Activated CD8-positive, alpha-beta T cell treated with anti-CD3 and anti-CD28 coated beads for 36 hours (primary cell): Measurements from ENCODE around the gene UMAD1. TPM values are rescaled to one million over a fixed set of nuclear protein-coding genes. Genes with fewer than 3 reads are reported as not detected.

Experiments
- ATAC-seq: fragments of 200-7000 bp; cut with Tn5 transposase; one replicate; pipeline ENCODE4 v1.10.0; 2021; ENCODE audit warnings: mild to moderate bottlenecking, moderate library complexity
- CTCF ChIA-PET: fragments of 350-600 bp; sonication (Branson Sonifier 250); formaldehyde crosslinking; loops from one replicate; lab custom pipeline; 2021; ENCODE audit warnings: antibody characterized with exemption; lab: Charles Lee
- POLR2A ChIA-PET: fragments of 350-600 bp; sonication (Branson Sonifier 250); formaldehyde crosslinking; loops from one replicate; lab custom pipeline; 2021; ENCODE audit warnings: antibody characterized with exemption; lab: Charles Lee
- DNase-seq: peaks from one replicate; pipeline ENCODE4 v3.0.0-alpha.2; 2020
- H3K27ac Mint-ChIP-seq: one replicate; pipeline ENCODE4 v1.8.0; 2021; ENCODE audit warnings: mild to moderate bottlenecking, mixed read lengths
- H3K27me3 Mint-ChIP-seq: one replicate; pipeline ENCODE4 v1.8.0; 2021; ENCODE audit warnings: mixed read lengths
- H3K36me3 Mint-ChIP-seq: one replicate; pipeline ENCODE4 v1.8.0; 2021; ENCODE audit warnings: low read depth, mixed read lengths
- H3K4me1 Mint-ChIP-seq: one replicate; pipeline ENCODE4 v1.8.0; 2021; ENCODE audit warnings: low read depth, mixed read lengths
- H3K4me3 Mint-ChIP-seq: one replicate; pipeline ENCODE4 v1.8.0; 2021; ENCODE audit warnings: mild to moderate bottlenecking, moderate library complexity, mixed read lengths
- H3K9me3 Mint-ChIP-seq: one replicate; pipeline ENCODE4 v1.8.0; 2021; ENCODE audit warnings: mixed read lengths
- intact Hi-C: fragments of 100-400 bp; cut with micrococcal nuclease; formaldehyde crosslinking; loops from one replicate; pipeline ENCODE4 v1.10.0; 2022
- total RNA-seq, 2 experiments: library from RNA; stranded (reverse); gene quantifications; one replicate each; pipeline ENCODE4 v1.2.3, GENCODE V29; 2021
- TF ChIP-seq, protein P1 (sequence below): fragments of 200-600 bp; IDR thresholded peaks from one replicate; pipeline ENCODE4 v1.8.0; 2022; ENCODE audit warnings: antibody characterized with exemption, mild to moderate bottlenecking

The UMAD1 gene
- total RNA-seq, 2 experiments from 2014 or later = 10.1 to 11.1 TPM

DNA sequence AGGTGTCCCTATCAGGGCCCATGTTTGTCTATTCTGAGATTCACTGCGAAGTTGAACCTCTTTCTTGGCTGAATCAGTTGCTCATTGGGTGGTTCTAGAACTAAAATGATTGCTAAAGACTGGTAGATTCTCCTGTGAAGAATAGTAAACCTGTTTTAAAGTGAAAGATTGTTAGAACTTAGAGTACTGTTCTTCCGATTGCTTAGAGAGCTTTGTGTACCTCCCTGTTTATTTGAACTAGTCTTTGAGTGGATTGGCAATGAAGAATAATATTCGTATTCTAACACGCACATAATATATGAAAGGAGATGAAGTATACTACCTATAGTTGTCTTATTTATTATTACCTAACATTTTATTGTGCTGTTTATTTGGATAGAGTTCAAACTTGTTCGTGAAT, 202.7 kb downstream of the UMAD1 start:
- Mint-ChIP-seq H3K9me3 (no peaks in the 10 kb centered on the region), H3K27ac (no peak overlapping the region), H3K4me3 (no peak overlapping the region), H3K4me1 (peaks cover 7% of the 10 kb centered on the region), H3K36me3 (no peaks in the 10 kb centered on the region), H3K27me3 (no peaks in the 10 kb centered on the region)
- POLR2A ChIA-PET = no interaction called here
- intact Hi-C loops = no loop called here
- CTCF ChIA-PET = no interaction called here
- ATAC-seq = no peak
- TF ChIP-seq, protein P1, sequence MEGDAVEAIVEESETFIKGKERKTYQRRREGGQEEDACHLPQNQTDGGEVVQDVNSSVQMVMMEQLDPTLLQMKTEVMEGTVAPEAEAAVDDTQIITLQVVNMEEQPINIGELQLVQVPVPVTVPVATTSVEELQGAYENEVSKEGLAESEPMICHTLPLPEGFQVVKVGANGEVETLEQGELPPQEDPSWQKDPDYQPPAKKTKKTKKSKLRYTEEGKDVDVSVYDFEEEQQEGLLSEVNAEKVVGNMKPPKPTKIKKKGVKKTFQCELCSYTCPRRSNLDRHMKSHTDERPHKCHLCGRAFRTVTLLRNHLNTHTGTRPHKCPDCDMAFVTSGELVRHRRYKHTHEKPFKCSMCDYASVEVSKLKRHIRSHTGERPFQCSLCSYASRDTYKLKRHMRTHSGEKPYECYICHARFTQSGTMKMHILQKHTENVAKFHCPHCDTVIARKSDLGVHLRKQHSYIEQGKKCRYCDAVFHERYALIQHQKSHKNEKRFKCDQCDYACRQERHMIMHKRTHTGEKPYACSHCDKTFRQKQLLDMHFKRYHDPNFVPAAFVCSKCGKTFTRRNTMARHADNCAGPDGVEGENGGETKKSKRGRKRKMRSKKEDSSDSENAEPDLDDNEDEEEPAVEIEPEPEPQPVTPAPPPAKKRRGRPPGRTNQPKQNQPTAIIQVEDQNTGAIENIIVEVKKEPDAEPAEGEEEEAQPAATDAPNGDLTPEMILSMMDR = no peak
- no peak for DNase-seq

DNA sequence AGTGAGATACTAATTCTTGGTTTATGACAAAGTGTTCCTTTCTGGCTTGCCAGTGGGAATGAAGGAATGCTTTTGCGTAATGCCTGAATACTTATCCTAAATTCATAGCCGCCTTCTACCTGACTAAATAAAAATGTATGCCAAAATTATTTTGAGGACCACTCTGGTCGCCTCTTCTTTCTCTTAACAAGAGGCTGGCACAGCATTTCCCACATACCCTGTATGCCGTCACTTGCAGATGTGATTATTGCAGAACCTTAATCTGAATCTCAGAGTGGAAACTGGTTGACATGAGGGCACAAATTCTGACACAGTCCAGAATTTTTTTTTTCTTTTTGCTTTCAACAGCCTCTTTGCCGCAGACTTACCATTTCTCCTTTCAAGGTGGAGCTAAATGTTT, 203.4 kb downstream of the UMAD1 start:
- ATAC-seq (no peak), DNase-seq (no peak)
- intact Hi-C loops = no loop called here
- TF ChIP-seq, protein P1 = no peak
- POLR2A ChIA-PET = no interaction called here
- CTCF ChIA-PET = no interaction called here
- H3K27ac Mint-ChIP-seq = no peak overlapping the region
- no peak overlapping the region for H3K4me3 Mint-ChIP-seq
- H3K36me3 Mint-ChIP-seq = peaks cover 2% of the 10 kb centered on the region
- no peaks in the 10 kb centered on the region for H3K27me3 Mint-ChIP-seq
- peaks cover 2% of the 10 kb centered on the region for H3K9me3 Mint-ChIP-seq
- peaks cover 12% of the 10 kb centered on the region for H3K4me1 Mint-ChIP-seq

DNA sequence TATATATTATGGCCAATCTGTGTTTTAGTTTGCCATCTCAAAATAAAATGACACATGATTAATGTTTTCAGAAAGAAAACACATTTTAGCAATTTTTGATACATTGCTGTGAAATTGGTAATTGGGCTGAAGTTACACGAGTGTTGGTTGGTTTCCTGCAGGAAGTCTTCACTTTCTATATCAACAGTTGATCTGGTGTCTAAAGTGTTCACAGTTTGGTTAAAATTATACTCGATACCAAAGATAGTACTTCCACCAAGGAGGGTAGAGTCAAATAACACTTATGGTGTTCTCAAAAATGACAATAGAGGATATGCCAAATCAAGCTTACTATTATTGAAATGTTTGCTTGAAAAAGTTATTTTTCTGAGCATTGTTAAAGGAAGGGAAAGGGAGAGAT, 207.7 kb downstream of the UMAD1 start:
- H3K27me3 Mint-ChIP-seq = no peaks in the 10 kb centered on the region
- ChIA-PET CTCF (interaction anchor here (1.3 kb wide), 1 partner anchor 16 kb away, joined by 4 read pairs; no protein-coding TSS in a partner anchor), POLR2A (no interaction called here)
- H3K9me3 Mint-ChIP-seq = peaks cover 2% of the 10 kb centered on the region
- TF ChIP-seq, protein P1 = no peak
- peaks cover 29% of the 10 kb centered on the region for H3K4me1 Mint-ChIP-seq
- intact Hi-C loops = no loop called here
- peaks cover 17% of the 10 kb centered on the region for H3K36me3 Mint-ChIP-seq
- peak overlapping the region; percentile 61 for H3K27ac Mint-ChIP-seq
- DNase-seq (no peak), ATAC-seq (peak; percentile 50)
- H3K4me3 Mint-ChIP-seq = peak overlapping the region; percentile 47

DNA sequence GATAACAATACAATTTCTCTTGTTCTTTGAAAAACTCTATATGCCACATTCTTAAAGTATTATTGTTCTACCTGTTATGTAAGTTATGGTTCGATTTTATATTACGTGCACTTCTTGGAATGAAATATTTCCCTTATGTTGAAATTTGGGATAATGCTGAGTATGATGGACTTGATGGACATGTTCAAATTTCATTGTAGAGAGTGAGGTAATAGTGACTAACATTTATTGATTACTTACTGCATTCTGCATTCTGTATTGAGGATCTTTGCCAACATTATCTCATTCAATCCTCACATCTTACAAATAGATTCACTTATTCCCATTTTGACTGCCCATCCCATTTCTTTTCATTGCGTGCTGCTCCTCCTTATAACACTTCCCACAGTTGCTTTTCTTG, 208.3 kb downstream of the UMAD1 start:
- no peak overlapping the region for H3K4me3 Mint-ChIP-seq

DNA sequence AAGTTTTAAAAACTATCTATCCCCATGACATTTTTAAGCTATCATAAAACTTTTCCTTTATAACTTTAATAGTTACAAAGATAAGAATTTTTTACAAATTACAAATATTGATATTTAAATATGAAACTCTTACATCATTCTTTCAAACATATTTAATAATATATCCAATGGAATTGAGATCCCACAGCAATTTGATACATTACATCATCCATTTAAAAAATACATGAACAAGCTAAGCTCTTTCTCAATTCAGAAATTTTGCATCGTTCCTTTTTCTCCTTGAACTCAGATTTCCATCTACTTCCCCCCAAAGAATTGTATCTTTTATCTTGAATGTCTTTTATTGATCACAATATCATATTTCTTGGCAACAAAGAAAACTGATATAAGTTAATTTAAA, 209.6 kb downstream of the UMAD1 start:
- Mint-ChIP-seq H3K4me3 (no peak overlapping the region), H3K27me3 (no peaks in the 10 kb centered on the region), H3K9me3 (peaks cover 11% of the 10 kb centered on the region), H3K27ac (no peak overlapping the region), H3K4me1 (peaks cover 29% of the 10 kb centered on the region), H3K36me3 (peaks cover 25% of the 10 kb centered on the region)
- TF ChIP-seq, protein P1 = no peak
- ChIA-PET POLR2A (no interaction called here), CTCF (interaction anchor here (0.7 to 1.5 kb wide), 5 partner anchors 10 to 85 kb away, joined by 3 to 4 read pairs (median 3); no protein-coding TSS in a partner anchor)
- no peak for DNase-seq
- ATAC-seq = no peak
- intact Hi-C loops = loop anchor here (10.0 kb wide), 1 partner anchor 175 kb away; no protein-coding TSS in a partner anchor

More for the DNA sequence above, 208.3 kb downstream of the UMAD1 start:
- Mint-ChIP-seq H3K36me3 (peaks cover 18% of the 10 kb centered on the region), H3K27me3 (no peaks in the 10 kb centered on the region), H3K9me3 (peaks cover 5% of the 10 kb centered on the region), H3K4me1 (peaks cover 29% of the 10 kb centered on the region), H3K27ac (no peak overlapping the region)
- ChIA-PET POLR2A (no interaction called here), CTCF (interaction anchor here (1.3 to 1.5 kb wide), 2 partner anchors 8 to 15 kb away, joined by 3 to 4 read pairs; no protein-coding TSS in a partner anchor)
- ATAC-seq (no peak), DNase-seq (no peak)
- TF ChIP-seq, protein P1 = no peak
- intact Hi-C loops = no loop called here
